HG03521 (cell line): Measurements from ENCODE around the gene SIK3.

Experiments
- ATAC-seq: cut with Tn5 transposase; IDR thresholded peaks from one replicate; pipeline ENCODE4 v1.9.1; 2021; ENCODE audit warnings: mild to moderate bottlenecking, moderate library complexity; ENCODE audit not compliant: unreplicated experiment

The SIK3 gene

GRCh38 chr11:117110294-117110950 is 12.2 kb upstream of the SIK3 start:
- no peak for ATAC-seq

- no peak for ATAC-seq
These were observed 9.7 kb upstream of the SIK3 start for GRCh38 chr11:117107701-117108590.

- no peak for ATAC-seq
These were observed 2.3 kb upstream of the SIK3 start for GRCh38 chr11:117100556-117100955.

- ATAC-seq: no peak
These were observed 1.5 kb upstream of the SIK3 start for GRCh38 chr11:117099696-117100095.

DNA sequence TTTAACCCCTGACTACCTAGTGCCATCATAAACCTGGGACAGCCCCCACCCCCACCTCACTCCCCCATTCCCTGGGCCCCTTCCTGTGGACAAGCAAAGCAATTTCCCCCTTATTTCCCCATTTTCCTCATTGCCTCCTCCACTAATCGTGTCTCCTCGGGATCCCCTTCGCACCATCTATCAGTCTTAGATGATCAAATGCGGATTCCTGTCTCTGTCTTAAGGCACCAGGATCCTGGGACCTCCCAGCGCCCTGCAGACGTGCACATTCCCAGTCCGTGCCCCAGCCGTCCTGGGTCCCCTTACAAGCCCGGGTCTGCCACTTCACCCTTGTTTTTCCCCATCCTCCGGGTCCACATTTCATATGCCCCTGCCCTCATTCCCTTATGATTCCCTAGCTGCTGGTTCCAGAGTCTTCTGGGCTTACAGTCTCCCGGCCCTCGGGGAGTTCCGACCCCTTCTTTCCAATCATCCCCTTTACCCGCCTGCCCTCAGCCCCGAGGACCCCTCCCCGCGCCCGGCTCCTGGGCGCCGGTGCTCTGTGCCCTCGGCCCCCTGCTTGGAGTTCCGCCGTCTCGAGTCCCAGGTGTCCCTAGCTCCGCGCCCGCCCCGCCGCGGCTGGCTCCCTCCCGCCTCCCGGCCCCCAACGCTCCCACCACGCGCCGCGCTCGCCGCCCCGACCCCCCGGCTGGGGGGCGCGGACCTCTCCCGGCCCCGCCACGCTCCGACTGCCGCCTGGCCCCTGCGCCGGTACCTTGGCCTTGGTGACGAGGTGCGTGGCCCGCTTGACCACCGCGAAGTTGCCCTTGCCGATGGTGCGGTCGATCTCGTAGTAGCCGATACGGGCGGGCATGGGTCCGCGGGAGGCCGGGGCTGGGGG is 599 bp downstream of the SIK3 start:
- ATAC-seq: peak; percentile 25

DNA sequence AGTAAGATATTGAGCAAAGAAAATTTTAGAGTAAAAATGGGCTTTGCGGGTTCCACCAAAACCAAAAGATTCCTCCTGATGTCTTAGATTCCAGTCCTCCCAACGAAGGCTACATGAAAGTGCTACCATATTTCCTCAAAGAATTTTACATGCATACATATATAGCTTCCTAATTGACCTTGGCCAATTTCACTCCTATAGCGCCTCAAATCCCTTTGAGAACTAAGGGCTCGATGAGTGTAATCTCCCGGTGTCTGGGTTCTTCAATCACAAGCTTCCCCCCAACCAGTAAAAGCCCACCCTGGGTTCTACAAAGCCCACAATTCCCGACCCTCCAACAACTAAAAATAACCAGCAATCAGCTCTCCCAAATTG is 1.2 kb downstream of the SIK3 start:
- ATAC-seq: no peak

DNA sequence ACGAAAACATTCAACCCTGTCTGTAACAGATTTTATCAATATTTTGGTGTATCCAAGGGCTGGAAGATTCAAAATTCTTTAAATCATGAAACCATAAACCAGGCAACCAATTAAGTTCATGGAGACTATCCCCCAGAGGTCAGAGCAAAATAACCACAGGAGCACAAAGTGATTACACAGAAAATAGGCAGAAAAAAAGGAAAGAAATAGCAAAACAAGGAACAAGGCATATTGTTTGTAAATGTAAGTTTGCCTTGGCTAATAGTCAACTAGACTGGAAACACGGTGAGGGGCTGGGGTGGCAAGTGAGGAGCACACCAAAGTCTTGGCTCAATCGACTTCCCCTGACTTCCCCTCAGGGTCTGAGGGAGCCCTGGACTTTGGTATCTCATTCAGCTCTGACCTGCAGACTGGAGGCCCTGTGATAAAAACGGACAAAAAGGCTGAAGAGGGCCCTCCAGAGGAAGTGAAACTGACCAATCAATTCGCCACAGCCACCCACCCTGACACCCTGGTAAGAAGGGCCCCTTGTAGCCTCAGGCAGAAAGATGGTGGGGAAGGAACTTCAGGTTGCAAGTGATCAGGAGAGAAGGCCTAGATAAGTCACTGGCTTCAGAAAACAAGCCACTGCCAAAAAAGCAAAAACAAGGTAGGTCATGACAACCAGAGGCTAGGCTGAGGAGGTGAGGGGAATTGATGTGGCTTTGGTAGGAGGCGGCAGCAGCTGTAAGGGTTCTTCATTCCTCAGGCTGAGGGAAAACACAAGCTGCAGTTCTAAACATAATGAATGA is 1.8 kb downstream of the SIK3 start:
- ATAC-seq: peak; percentile 25

GRCh38 chr11:117095284-117096161 is 2.7 kb downstream of the SIK3 start:
- no peak for ATAC-seq

GRCh38 chr11:117094776-117095175 is 3.5 kb downstream of the SIK3 start:
- ATAC-seq: no peak

DNA sequence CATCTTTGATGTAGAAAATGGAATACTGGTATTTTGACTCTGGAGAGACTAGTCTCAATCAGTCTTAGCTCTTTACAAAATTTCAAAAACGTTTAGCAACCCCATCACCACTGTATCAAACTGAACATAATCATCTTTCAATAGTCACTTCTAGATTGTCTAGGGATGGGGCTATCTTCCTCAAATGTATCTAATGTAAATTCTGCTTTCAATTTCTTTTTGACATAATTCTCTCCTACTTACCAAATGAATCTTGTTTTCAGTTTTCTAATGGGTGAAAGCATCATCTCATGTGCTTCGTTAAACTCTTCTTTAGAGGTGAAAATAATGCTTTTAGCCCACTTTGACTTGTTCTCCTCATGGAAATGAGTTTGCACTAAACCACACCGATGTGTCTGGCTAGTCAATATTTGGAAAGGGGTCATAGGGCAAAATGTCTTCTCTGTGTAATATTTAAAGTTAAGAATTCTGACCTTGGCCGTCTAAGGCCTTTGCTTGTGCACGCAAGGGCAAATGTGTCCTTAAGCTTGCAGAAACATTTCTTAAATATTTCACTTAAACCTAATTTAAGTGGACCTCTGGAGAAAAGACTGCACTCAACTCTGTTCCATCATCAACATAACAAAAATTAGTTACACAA is 5.2 kb downstream of the SIK3 start:
- ATAC-seq: no peak

- no peak for ATAC-seq
These were observed 6.3 kb downstream of the SIK3 start for GRCh38 chr11:117091753-117092477.

GRCh38 chr11:117090111-117090706 is 8.0 kb downstream of the SIK3 start:
- no peak for ATAC-seq

DNA sequence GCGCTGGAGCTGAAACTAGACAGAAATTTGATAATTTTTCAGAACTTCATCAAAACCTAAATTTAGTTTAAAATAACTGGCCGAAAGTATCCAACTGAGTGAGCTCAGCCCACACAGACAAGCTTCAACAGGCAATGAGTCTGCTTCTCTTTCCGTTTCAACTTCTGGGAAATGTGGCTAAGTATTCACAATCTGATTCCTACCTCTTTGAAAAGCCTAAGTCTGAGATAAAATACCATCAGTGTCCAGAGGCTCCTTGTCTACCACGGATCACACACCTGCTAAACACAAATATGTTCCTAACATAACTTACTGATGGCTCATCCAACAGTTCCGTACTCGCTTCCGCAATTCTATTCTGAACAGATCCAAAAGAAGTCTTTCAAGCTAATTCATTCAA is 8.5 kb downstream of the SIK3 start:
- no peak for ATAC-seq

DNA sequence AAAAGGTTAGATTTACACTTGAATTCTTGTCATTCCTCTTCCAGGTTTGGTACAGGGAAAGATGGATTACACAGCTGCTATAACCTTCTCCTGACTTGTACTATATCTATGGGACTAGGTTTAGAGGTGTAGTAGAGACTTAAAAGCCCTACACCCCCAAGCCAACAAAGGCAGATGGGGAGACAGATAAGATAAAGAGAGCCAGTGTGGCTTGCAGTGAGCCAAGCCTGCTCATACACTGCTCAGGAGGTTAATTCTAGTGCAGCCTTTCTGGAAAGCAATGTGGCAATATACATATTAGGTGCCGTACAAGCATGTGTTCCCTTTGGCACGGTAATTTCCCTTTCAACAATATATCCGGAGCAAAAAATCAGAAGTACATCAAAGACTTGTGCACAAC is 10.8 kb downstream of the SIK3 start:
- ATAC-seq: no peak

- no peak for ATAC-seq
These were observed 13.2 kb downstream of the SIK3 start for GRCh38 chr11:117084992-117085391.

GRCh38 chr11:117083011-117083935 is 15.0 kb downstream of the SIK3 start:
- no peak for ATAC-seq

DNA sequence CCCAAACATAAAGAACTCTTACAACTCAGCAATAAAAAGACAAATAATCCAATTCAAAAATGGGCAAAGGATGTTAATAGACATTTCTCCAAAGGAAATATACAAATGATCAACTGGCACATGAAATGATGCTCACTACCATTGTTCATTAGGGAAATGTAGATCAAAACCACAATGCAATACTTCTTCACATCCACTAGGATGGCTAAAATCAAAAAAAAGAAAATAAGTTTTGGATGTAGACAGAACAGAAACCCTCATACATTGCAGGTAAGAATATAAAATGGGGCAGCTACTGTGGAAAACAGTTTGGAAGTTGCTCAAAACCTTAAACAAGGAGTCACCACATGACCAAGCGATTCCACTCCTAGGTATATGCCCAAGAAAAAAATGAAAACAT is 16.3 kb downstream of the SIK3 start:
- no peak for ATAC-seq
